NB4 (cell line): ENCODE results near the gene OBSCN.

Experiments
- DNase-seq: peaks from one replicate; pipeline ENCODE4 v3.0.0; 2010; ENCODE audit warnings: low read depth
- H3K4me3 ChIP-seq: one replicate; pipeline ENCODE4 v1.5.1; 2011; ENCODE audit warnings: mild to moderate bottlenecking, low read depth, low read length, moderate library complexity
- CTCF ChIP-seq: IDR thresholded peaks from one replicate; pipeline ENCODE4 v1.5.1; 2012; ENCODE audit warnings: low read depth, low read length
- MAX ChIP-seq: IDR thresholded peaks from 2 replicates; pipeline ENCODE4 v1.6.1; 2011; ENCODE audit warnings: low read depth, low read length
- MYC ChIP-seq: IDR thresholded peaks from 2 replicates; pipeline ENCODE4 v1.6.1; 2011; ENCODE audit warnings: low read depth, low read length
- POLR2A ChIP-seq: IDR thresholded peaks from 2 replicates; pipeline ENCODE4 v1.6.1; 2011; ENCODE audit warnings: mild to moderate bottlenecking; ENCODE audit not compliant: insufficient read length; ENCODE audit errors: extremely low read depth

The OBSCN gene

GRCh38 chr1:228381356-228381755 is 173.5 kb downstream of the OBSCN start:
- TF ChIP-seq CTCF = no peak
- no peak for TF ChIP-seq POLR2A
- no peak for TF ChIP-seq MAX
- no peak for TF ChIP-seq MYC
- DNase-seq = no peak

GRCh38 chr1:228383773-228384172 is 175.9 kb downstream of the OBSCN start:
- no peak for TF ChIP-seq CTCF
- no peak overlapping the region for H3K4me3 ChIP-seq
- DNase-seq = no peak

More at GRCh38 chr1:228381356-228381755, 173.5 kb downstream of the OBSCN start:
- no peak overlapping the region for H3K4me3 ChIP-seq

- H3K4me3 ChIP-seq = no peak overlapping the region
- no peak for TF ChIP-seq MAX
- TF ChIP-seq MYC = no peak
- TF ChIP-seq POLR2A = no peak
- TF ChIP-seq CTCF = no peak
Observed at GRCh38 chr1:228385232-228385631, 177.4 kb downstream of the OBSCN start.

GRCh38 chr1:228387321-228387720 is 179.5 kb downstream of the OBSCN start:
- H3K4me3 ChIP-seq = no peak overlapping the region
- DNase-seq = no peak
- TF ChIP-seq POLR2A (no peak), MYC (no peak), MAX (no peak), CTCF (no peak)

More at GRCh38 chr1:228385232-228385631, 177.4 kb downstream of the OBSCN start:
- no peak for DNase-seq

GRCh38 chr1:228390649-228391048 is 182.8 kb downstream of the OBSCN start:
- no peak overlapping the region for H3K4me3 ChIP-seq
- no peak for DNase-seq
- TF ChIP-seq MYC = no peak
- no peak for TF ChIP-seq MAX
- no peak for TF ChIP-seq CTCF
- no peak for TF ChIP-seq POLR2A

- no peak overlapping the region for H3K4me3 ChIP-seq
- DNase-seq = no peak
- TF ChIP-seq CTCF = no peak
- TF ChIP-seq POLR2A = no peak
- no peak for TF ChIP-seq MAX
- no peak for TF ChIP-seq MYC
Observed at GRCh38 chr1:228391411-228392020, 183.7 kb downstream of the OBSCN start.
